Liver (tissue), 9 donors: ENCODE results near the gene HEBP2. TPM values are rescaled to one million over a fixed set of nuclear protein-coding genes. Genes with fewer than 3 reads are reported as not detected.

Experiments
- DNase-seq: peaks from one replicate; pipeline ENCODE4 v3.0.0-alpha.2; 2017; ENCODE audit warnings: low spot score
- H3K27ac ChIP-seq, 2 donors: one replicate each; pipeline ENCODE4 v1.7.0; 2013; ENCODE audit warnings: inconsistent platforms in 2 of 2, low read length in 2 of 2, control low read depth in 1 of 2, low read depth in 1 of 2, mild to moderate bottlenecking in 1 of 2
- H3K27me3 ChIP-seq, 4 donors: one replicate each; pipeline versions ENCODE4 v1.6.1 to v1.7.0; 2013; ENCODE audit warnings: low read length in 3 of 4, inconsistent platforms in 1 of 4, mild to moderate bottlenecking in 1 of 4, moderate library complexity in 1 of 4; ENCODE audit not compliant: control insufficient read depth in 4 of 4, insufficient read depth in 4 of 4
- H3K36me3 ChIP-seq, 4 donors: one replicate each; pipeline versions ENCODE4 v1.6.1 to v1.7.0; 2013; ENCODE audit warnings: low read length in 3 of 4, mild to moderate bottlenecking in 3 of 4, low read depth in 1 of 4, moderate library complexity in 1 of 4; ENCODE audit not compliant: control insufficient read depth in 4 of 4, insufficient read depth in 3 of 4
- H3K4me1 ChIP-seq, 4 donors: one replicate each; pipeline versions ENCODE4 v1.6.1 to v1.7.0; 2013; ENCODE audit warnings: low read length in 3 of 4, mild to moderate bottlenecking in 3 of 4, moderate library complexity in 1 of 4; ENCODE audit not compliant: control insufficient read depth in 4 of 4, insufficient read depth in 4 of 4
- H3K4me3 ChIP-seq, 3 donors: one replicate each; pipeline versions ENCODE4 v1.6.1 to v1.7.0; 2013; ENCODE audit warnings: low read length in 3 of 3, control low read depth in 1 of 3, low read depth in 1 of 3, mild to moderate bottlenecking in 1 of 3
- H3K9ac ChIP-seq, 2 donors: one replicate each; pipeline ENCODE4 v1.7.0; 2013; ENCODE audit warnings: low read length in 2 of 2, mild to moderate bottlenecking in 2 of 2, moderate library complexity in 2 of 2, control low read depth in 1 of 2, low read depth in 1 of 2
- H3K9me3 ChIP-seq, 4 donors: one replicate each; pipeline versions ENCODE4 v1.6.1 to v1.7.0; 2013; ENCODE audit warnings: low read length in 3 of 4; ENCODE audit not compliant: control insufficient read depth in 4 of 4
- EGR1 ChIP-seq, 2 donors: IDR thresholded peaks; 2 replicates each; pipeline ENCODE4 v1.6.1; 2016 to 2018; ENCODE audit warnings: antibody characterized with exemption in 2 of 2, low read depth in 2 of 2
- FOXA2 ChIP-seq: IDR thresholded peaks from 2 replicates; pipeline ENCODE4 v1.6.1; 2016; ENCODE audit warnings: antibody characterized with exemption
- GABPA ChIP-seq, 2 donors: IDR thresholded peaks in 1 of 2; conservative IDR thresholded peaks in 1 of 2; 2 replicates each; pipeline ENCODE4 v1.6.1; 2016; ENCODE audit warnings: antibody characterized with exemption in 2 of 2, mild to moderate bottlenecking in 1 of 2, moderate library complexity in 1 of 2
- HNF4A ChIP-seq, 2 donors: conservative IDR thresholded peaks; 2 replicates each; pipeline ENCODE4 v1.6.1; 2016; ENCODE audit warnings: antibody characterized with exemption in 2 of 2, mild to moderate bottlenecking in 2 of 2
- HNF4G ChIP-seq: IDR thresholded peaks from 2 replicates; pipeline ENCODE4 v1.6.1; 2016; ENCODE audit warnings: antibody characterized with exemption
- JUND ChIP-seq, 2 donors: IDR thresholded peaks; 2 replicates each; pipeline ENCODE4 v1.6.1; 2016; ENCODE audit warnings: antibody characterized with exemption in 2 of 2
- NR2F2 ChIP-seq: IDR thresholded peaks from 2 replicates; pipeline ENCODE4 v1.6.1; 2016; ENCODE audit warnings: antibody characterized with exemption
- RAD21 ChIP-seq, 2 donors: IDR thresholded peaks; 2 replicates each; pipeline ENCODE4 v1.6.1; 2016; ENCODE audit warnings: antibody characterized with exemption in 2 of 2, mild to moderate bottlenecking in 2 of 2
- RXRA ChIP-seq, 2 donors: IDR thresholded peaks; 2 replicates each; pipeline ENCODE4 v1.6.1; 2017 to 2018; ENCODE audit warnings: antibody characterized with exemption in 2 of 2, mild to moderate bottlenecking in 1 of 2
- TAF1 ChIP-seq: conservative IDR thresholded peaks from 2 replicates; pipeline ENCODE4 v1.6.1; 2016; ENCODE audit warnings: antibody characterized with exemption, mild to moderate bottlenecking
- YY1 ChIP-seq: IDR thresholded peaks from 2 replicates; pipeline ENCODE4 v1.6.1; 2016; ENCODE audit warnings: antibody characterized with exemption, mild to moderate bottlenecking
- polyA plus RNA-seq, 2 donors: library from polyadenylated mRNA; stranded (reverse) in 1 of 2; unstranded in 1 of 2; fragments of 200-250 nt in 1 of 2; fragments of >200 nt in 1 of 2; fragmentation: Nextera tagmentation in 1 of 2; extraction: Ambion mirVana in 1 of 2; gene quantifications; one replicate each; pipeline versions ENCODE4 v1.2.1 to v1.2.3, GENCODE V29; 2013 to 2015
- total RNA-seq, 2 donors: library from RNA; depleted of rRNA; stranded (reverse); fragments of >200 nt; gene quantifications; one replicate each; pipeline ENCODE4 v1.2.3, GENCODE V29; 2014
- TF ChIP-seq, protein P1 (sequence below): IDR thresholded peaks from 2 replicates; pipeline ENCODE4 v1.6.1; 2016; ENCODE audit warnings: antibody characterized with exemption, mild to moderate bottlenecking
- TF ChIP-seq, protein P2 (sequence below): fragments of 150-350 bp; IDR thresholded peaks from 2 replicates; pipeline ENCODE4 v1.5.1; 2017; ENCODE audit warnings: improper control_type of control experiment, low read depth, low read length; ENCODE audit not compliant: missing input control
- TF ChIP-seq, protein P3 (sequence below): IDR thresholded peaks from 2 replicates; pipeline ENCODE4 v1.6.1; 2016; ENCODE audit warnings: antibody characterized with exemption
- TF ChIP-seq, protein P4 (sequence below): IDR thresholded peaks from 2 replicates; pipeline ENCODE4 v1.6.1; 2016; ENCODE audit warnings: antibody characterized with exemption
- TF ChIP-seq, protein P5 (sequence below): IDR thresholded peaks from 2 replicates; pipeline ENCODE4 v1.6.1; 2016; ENCODE audit warnings: antibody characterized with exemption
- donor health status: healthy.
- donor health status: healthy.
- donor health status: healthy.
- donor health status: healthy.
- donor health status: healthy.

The HEBP2 gene
- total and polyA plus RNA-seq, 4 donors: 5.6 to 58.0 (median 16.8) TPM

DNA sequence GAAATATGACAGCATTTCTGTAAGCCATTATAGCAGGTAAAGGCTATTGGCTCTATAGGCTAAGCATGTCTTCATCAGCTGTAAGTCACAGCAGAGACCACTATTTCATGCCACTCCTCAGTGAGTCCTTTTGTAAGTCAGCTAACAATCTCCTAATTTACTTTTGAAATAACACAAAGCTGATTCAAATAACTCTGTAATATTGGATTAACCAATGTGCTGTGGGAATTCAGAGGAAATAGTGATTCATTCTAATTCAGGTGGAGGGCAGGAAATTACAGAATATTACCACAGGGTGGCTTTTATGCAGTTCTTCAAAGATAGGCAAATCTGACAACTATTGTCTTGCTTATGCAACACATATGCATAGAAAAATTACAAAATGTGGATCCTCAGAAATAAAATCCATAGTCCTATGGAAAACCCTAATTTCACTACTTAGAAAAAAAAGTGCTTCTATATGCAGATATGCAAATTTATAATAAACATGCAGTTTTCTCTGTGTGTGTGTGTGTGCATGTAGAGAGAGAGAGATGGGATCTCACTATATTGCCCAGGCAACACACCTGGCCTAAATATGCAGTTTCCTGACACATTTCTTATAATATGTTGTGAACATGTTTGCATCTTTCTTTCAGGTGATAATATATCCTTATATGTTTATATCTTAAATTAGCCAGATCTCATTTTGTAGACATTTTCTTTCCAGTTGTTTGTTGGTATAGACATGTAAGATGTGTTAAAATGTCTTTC lies 31.1 kb upstream of the HEBP2 start:
- no peak for DNase-seq
- Histone ChIP-seq H3K36me3 (no peaks in the 10 kb centered on the region), H3K27ac (no peak overlapping the region), H3K9me3 (no peaks in the 10 kb centered on the region), H3K9ac (no peak overlapping the region), H3K4me1 (peaks cover 4 to 16% (median 9%) of the 10 kb centered on the region in 4 donors), H3K4me3 (no peak overlapping the region), H3K27me3 (no peaks in the 10 kb centered on the region)
- TF ChIP-seq NR2F2: no peak
- TF ChIP-seq, protein P1, sequence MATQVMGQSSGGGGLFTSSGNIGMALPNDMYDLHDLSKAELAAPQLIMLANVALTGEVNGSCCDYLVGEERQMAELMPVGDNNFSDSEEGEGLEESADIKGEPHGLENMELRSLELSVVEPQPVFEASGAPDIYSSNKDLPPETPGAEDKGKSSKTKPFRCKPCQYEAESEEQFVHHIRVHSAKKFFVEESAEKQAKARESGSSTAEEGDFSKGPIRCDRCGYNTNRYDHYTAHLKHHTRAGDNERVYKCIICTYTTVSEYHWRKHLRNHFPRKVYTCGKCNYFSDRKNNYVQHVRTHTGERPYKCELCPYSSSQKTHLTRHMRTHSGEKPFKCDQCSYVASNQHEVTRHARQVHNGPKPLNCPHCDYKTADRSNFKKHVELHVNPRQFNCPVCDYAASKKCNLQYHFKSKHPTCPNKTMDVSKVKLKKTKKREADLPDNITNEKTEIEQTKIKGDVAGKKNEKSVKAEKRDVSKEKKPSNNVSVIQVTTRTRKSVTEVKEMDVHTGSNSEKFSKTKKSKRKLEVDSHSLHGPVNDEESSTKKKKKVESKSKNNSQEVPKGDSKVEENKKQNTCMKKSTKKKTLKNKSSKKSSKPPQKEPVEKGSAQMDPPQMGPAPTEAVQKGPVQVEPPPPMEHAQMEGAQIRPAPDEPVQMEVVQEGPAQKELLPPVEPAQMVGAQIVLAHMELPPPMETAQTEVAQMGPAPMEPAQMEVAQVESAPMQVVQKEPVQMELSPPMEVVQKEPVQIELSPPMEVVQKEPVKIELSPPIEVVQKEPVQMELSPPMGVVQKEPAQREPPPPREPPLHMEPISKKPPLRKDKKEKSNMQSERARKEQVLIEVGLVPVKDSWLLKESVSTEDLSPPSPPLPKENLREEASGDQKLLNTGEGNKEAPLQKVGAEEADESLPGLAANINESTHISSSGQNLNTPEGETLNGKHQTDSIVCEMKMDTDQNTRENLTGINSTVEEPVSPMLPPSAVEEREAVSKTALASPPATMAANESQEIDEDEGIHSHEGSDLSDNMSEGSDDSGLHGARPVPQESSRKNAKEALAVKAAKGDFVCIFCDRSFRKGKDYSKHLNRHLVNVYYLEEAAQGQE: no peak
- peak; percentile 38 to 54 for TF ChIP-seq RAD21 (IDR thresholded peaks at IDR 0.05)
- no peak for TF ChIP-seq GABPA (IDR thresholded peaks at IDR 0.05 in 1 of 2, conservative IDR thresholded peaks at IDR 0.05 in 1 of 2)
- TF ChIP-seq, protein P2, sequence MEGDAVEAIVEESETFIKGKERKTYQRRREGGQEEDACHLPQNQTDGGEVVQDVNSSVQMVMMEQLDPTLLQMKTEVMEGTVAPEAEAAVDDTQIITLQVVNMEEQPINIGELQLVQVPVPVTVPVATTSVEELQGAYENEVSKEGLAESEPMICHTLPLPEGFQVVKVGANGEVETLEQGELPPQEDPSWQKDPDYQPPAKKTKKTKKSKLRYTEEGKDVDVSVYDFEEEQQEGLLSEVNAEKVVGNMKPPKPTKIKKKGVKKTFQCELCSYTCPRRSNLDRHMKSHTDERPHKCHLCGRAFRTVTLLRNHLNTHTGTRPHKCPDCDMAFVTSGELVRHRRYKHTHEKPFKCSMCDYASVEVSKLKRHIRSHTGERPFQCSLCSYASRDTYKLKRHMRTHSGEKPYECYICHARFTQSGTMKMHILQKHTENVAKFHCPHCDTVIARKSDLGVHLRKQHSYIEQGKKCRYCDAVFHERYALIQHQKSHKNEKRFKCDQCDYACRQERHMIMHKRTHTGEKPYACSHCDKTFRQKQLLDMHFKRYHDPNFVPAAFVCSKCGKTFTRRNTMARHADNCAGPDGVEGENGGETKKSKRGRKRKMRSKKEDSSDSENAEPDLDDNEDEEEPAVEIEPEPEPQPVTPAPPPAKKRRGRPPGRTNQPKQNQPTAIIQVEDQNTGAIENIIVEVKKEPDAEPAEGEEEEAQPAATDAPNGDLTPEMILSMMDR: peak; percentile 34
- TF ChIP-seq JUND (IDR thresholded peaks at IDR 0.05): peak; percentile 51 to 79
- TF ChIP-seq, protein P3, sequence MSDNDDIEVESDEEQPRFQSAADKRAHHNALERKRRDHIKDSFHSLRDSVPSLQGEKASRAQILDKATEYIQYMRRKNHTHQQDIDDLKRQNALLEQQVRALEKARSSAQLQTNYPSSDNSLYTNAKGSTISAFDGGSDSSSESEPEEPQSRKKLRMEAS: no peak
- TF ChIP-seq EGR1 (IDR thresholded peaks at IDR 0.05; ENCODE audit: low read depth in 2 of 2): no peak

DNA sequence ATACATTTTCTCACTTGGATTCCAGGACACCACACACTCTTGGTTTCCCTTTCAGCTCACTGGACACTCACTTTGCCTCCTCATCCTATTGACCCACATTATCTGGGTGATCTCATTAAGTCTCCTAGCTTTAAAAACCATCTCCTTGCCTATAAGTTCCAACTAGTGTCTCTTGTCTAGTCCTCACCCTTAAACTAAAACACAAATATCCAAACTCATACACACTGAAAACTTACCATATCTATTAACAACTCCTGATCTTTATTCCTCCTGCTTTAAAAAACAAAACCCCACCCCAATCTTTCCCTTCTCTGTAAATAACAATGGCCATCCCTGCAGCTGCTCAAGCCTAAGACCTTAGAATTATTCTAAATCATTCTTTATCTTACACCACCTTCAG lies 29.8 kb upstream of the HEBP2 start:
- Histone ChIP-seq H3K27me3 (no peaks in the 10 kb centered on the region), H3K27ac (no peak overlapping the region), H3K4me3 (no peak overlapping the region), H3K36me3 (no peaks in the 10 kb centered on the region), H3K4me1 (peaks cover 7 to 29% (median 19%) of the 10 kb centered on the region in 4 donors), H3K9ac (no peak overlapping the region), H3K9me3 (no peaks in the 10 kb centered on the region)
- DNase-seq: no peak
- TF ChIP-seq, protein P1: no peak
- TF ChIP-seq, protein P4, sequence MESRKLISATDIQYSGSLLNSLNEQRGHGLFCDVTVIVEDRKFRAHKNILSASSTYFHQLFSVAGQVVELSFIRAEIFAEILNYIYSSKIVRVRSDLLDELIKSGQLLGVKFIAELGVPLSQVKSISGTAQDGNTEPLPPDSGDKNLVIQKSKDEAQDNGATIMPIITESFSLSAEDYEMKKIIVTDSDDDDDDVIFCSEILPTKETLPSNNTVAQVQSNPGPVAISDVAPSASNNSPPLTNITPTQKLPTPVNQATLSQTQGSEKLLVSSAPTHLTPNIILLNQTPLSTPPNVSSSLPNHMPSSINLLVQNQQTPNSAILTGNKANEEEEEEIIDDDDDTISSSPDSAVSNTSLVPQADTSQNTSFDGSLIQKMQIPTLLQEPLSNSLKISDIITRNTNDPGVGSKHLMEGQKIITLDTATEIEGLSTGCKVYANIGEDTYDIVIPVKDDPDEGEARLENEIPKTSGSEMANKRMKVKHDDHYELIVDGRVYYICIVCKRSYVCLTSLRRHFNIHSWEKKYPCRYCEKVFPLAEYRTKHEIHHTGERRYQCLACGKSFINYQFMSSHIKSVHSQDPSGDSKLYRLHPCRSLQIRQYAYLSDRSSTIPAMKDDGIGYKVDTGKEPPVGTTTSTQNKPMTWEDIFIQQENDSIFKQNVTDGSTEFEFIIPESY: no peak
- no peak for TF ChIP-seq HNF4G
- no peak for TF ChIP-seq FOXA2
- no peak for TF ChIP-seq RAD21 (IDR thresholded peaks at IDR 0.05)
- TF ChIP-seq, protein P5, sequence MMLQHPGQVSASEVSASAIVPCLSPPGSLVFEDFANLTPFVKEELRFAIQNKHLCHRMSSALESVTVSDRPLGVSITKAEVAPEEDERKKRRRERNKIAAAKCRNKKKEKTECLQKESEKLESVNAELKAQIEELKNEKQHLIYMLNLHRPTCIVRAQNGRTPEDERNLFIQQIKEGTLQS: no peak
- TF ChIP-seq, protein P3: no peak
- no peak for TF ChIP-seq HNF4A (conservative IDR thresholded peaks at IDR 0.05)
- TF ChIP-seq TAF1: no peak
- TF ChIP-seq RXRA (IDR thresholded peaks at IDR 0.05): no peak
- no peak for TF ChIP-seq GABPA (IDR thresholded peaks at IDR 0.05 in 1 of 2, conservative IDR thresholded peaks at IDR 0.05 in 1 of 2)
- TF ChIP-seq, protein P2: no peak
- TF ChIP-seq YY1: no peak
